Rectal smooth muscle tissue (tissue), 1 donor: ENCODE results near the gene FAM20A.
"Not testable (repeated sequence)": the region's sequence is repeated elsewhere in the genome, so short reads cannot be mapped to it uniquely, and the experiment has no call there.

Experiments
- H3K27ac ChIP-seq: one replicate; pipeline ENCODE4 v1.7.0; 2013; ENCODE audit warnings: low read depth, low read length, inconsistent platforms
- H3K27me3 ChIP-seq: one replicate; pipeline ENCODE4 v1.7.0; 2013; ENCODE audit warnings: low read length; ENCODE audit not compliant: control insufficient read depth, insufficient read depth
- H3K36me3 ChIP-seq: one replicate; pipeline ENCODE4 v1.7.0; 2013; ENCODE audit warnings: low read length; ENCODE audit not compliant: control insufficient read depth, insufficient read depth
- H3K4me1 ChIP-seq: one replicate; pipeline ENCODE4 v1.7.0; 2013; ENCODE audit warnings: low read length; ENCODE audit not compliant: control insufficient read depth, insufficient read depth
- H3K4me3 ChIP-seq: one replicate; pipeline ENCODE4 v1.7.0; 2013; ENCODE audit warnings: low read length
- H3K9ac ChIP-seq: one replicate; pipeline ENCODE4 v1.7.0; 2013; ENCODE audit warnings: low read length

The FAM20A gene

DNA sequence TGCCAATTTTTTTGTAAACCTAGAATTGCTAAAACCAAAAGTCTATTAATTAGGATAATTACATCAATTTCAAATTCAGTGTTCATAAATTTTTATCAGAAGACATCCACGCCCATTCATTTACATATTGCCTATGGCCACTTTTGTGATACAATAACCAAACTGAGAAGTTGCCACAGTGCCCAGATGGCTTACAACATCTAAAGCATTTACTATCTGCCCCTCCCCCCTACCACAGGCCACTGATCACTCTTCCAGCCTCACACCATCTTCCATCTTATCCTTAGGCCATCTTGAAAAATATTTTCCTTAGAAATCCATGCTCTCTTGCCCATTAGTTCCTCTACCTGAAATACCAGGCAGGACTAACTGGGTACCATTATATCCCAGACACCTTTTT lies 95.2 kb downstream of the FAM20A start:
- H3K36me3 ChIP-seq, result no peaks in the 10 kb centered on the region
- H3K27me3 ChIP-seq, result no peaks in the 10 kb centered on the region
- H3K4me1 ChIP-seq, result no peaks in the 10 kb centered on the region
- no peak overlapping the region for H3K27ac ChIP-seq
- no peak overlapping the region for H3K9ac ChIP-seq
- H3K4me3 ChIP-seq, result no peak overlapping the region

DNA sequence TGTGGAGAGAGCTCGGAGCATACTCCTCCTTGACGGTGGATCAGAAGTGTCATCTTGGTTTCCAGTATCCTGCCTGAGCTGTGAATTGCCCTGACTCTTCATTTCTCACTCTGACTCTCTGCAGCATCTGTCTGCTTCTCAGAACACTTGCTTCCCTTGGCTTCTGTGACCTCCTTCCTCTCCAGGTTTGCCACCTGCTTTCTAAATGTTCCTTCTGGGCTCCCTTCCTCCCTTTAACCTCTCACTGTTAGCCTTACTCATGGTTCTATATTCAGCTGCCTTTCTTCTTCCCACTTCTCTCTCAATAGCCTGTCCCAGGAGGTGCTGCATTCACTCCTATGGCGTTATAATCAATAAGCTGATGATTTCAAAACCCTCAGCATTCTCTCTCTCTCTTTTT lies 100.1 kb downstream of the FAM20A start:
- Histone ChIP-seq H3K9ac (no peak overlapping the region), H3K27me3 (no peaks in the 10 kb centered on the region), H3K4me1 (no peaks in the 10 kb centered on the region), H3K36me3 (no peaks in the 10 kb centered on the region), H3K4me3 (no peak overlapping the region), H3K27ac (no peak overlapping the region)

DNA sequence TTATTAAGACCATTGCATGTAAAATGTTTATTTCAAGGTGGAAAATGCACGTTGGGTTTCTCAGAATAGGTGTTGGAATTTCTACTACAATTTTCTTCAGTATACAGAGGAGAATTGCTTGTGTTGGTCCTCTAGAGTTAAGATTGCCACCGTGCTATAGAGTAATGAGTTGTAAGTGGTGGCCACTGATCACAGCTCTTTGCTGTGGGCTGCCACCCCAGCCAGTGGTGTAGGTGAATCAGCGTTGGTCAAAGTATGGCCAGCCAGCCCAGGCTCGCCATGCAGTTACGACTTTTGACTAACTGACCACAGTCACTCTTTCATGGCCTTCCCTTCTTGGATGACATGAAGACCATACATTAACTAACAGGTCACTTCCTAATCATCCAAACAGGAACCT lies 101.6 kb downstream of the FAM20A start:
- Histone ChIP-seq H3K4me3 (no peak overlapping the region), H3K36me3 (no peaks in the 10 kb centered on the region), H3K4me1 (no peaks in the 10 kb centered on the region), H3K27me3 (no peaks in the 10 kb centered on the region), H3K9ac (no peak overlapping the region), H3K27ac (no peak overlapping the region)

DNA sequence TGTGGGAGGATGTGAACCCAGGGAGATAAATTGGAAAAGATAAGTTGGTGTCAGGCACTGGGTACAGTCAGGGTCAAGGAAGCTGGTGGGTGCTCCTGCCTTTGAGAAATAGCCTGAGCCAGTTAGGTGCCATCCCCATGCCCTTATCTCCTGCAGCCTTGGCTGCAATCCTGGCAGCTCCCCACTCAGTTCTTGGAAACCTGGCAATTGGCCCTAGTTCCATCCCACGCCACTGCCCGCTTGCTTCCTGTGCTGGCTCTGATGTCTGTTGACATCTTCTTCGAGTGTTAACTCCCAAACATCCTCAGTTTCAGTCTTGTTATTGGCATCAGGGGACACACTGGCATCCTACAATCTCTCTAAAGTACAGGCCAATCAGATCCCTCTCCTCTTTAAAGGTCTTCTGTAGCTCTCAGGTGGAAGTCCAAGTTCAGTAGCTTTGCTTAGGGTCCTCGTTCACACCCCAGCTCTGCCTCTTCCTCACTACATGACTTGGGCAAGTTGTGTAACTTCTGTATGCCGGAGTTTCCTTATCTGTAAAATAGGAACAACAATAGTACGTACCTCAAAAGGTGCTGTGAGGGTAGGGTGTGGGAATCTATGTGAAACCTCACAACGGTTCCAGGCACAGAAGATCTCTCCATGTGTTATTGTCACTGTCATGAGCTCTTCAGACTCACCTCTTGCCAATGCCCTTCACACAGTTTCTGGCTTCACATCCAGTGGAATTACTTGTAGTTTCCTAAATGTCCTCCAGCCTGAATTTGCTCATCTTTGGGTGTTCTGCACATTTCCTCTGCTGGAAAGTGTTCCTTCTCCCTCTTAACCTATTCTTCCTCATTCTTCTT lies 102.5 kb downstream of the FAM20A start:
- H3K27ac ChIP-seq, result no peak overlapping the region
- peak overlapping the region; percentile 10 for H3K4me3 ChIP-seq
- H3K9ac ChIP-seq, result no peak overlapping the region

DNA sequence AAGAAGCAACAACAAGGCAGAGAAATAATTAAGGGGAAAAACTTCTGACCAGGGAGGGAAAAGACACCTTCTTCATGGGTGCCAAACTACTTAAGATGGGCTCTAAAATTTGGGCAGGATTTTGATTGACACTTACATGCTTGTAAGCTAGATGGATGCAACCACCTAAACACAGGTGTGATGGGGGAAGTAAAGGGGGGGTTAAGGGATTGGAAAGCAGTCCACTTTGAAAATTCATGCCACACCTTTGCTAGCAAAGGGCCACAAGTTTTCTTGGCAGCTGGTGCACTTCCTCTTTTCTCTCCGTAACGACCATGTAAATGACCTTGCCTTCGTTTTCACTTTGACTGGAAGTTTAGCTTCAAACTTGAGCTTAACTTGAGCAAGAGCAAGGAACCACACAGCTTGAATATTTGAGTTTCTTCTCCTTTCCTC lies 103.3 kb downstream of the FAM20A start:
- Histone ChIP-seq H3K36me3 (no peaks in the 10 kb centered on the region), H3K4me3 (no peak overlapping the region), H3K9ac (no peak overlapping the region), H3K4me1 (no peaks in the 10 kb centered on the region), H3K27ac (no peak overlapping the region), H3K27me3 (no peaks in the 10 kb centered on the region)

More for the DNA sequence above, 102.5 kb downstream of the FAM20A start:
- Histone ChIP-seq H3K4me1 (no peaks in the 10 kb centered on the region), H3K27me3 (no peaks in the 10 kb centered on the region), H3K36me3 (no peaks in the 10 kb centered on the region)

DNA sequence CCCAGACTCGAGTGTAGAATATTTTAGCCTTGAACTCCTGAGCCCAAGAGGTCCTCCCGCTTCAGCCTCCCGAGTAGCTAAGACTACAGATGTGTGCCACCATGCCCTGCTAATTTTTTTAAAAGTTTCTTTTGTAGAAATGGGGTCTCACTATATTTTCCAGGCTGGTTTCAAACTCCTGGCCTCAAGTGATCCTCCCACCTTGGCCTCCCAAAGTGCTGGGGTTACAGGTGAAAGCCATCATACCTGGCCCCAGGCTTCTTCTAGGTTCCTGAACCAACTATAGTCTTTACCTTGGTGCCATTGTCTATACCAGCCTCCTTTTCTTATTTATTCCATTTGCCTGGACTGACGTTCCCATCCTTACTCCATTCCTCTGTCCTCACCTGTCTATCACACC lies 106.1 kb downstream of the FAM20A start:
- no peaks in the 10 kb centered on the region for H3K36me3 ChIP-seq
- no peak overlapping the region for H3K4me3 ChIP-seq
- no peaks in the 10 kb centered on the region for H3K27me3 ChIP-seq
- H3K4me1 ChIP-seq, result no peaks in the 10 kb centered on the region
- no peak overlapping the region for H3K9ac ChIP-seq
- H3K27ac ChIP-seq, result no peak overlapping the region

DNA sequence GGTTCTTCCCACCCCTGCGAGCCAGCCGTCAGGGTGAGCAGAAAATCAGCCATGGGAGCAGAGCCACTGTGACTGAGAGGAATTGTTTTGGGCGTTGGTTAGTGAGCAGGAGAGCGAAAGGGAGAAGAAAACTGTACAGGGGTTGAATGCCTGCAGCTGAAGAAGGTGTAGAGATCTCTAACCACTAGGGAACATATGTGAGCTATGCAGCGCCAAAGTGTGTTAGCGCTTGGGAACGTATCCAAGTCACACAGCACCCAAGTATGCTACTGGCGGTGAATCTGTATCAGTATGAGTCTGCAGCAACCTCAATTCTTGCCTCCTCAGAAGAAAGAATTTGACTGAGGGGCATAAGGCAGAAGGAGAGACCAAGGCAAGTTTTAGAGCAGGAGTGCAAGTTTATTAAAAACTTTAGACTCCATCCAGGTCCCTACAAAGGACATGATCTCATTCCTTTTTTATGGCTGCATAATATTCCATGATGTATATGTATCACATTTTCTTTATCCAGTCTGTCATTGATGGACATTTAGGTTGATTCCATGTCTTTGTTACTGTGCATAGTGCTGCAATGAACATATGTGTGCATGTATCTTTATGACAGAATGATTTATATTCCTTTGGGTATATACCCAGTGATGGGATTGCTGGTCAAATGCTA lies 108.6 kb downstream of the FAM20A start:
- not testable (repeated sequence) for H3K9ac ChIP-seq, H3K27me3 ChIP-seq, H3K27ac ChIP-seq, H3K36me3 ChIP-seq, H3K4me1 ChIP-seq
- peak overlapping the region; percentile 1 for H3K4me3 ChIP-seq

DNA sequence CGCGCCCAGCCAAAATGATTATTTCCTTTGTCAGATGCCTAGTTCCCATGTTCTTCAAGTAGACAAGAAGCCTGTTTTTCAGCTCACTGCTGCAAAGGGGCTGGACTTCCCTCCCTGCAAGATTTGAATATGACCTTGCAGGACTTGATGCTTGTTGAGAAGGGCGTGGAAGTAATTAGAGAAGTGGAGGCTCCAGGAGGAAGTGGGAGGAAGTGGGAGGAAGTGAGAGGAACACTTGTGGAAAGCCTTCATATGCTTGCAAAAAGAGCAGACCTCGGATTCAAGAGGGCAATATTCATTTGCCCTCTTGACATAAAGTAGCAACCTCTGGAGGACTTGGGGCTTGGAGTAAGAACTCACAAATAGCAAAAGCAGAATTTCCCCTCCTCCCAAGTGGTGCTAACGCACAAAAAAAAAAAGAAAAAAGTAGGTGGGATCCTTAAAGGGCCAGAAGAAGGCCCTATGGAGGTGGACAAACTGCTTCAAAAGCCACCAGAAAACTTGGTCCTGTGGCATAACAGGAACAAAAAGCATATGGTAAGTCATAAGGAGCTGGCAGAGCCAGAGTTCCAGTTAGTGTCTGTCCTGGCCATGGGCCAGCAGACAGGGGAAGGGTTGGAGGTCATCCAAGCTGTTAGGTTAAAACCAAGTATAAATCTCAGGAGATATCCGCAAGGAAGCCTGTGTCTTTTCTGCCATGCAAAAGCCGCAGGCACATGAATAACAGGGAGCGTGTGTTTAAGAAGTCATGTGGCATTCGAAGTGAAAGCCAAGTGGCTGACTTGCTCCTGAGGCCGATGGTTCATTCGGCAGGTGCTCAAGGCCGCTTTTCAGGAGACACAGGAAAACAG lies 109.6 kb downstream of the FAM20A start:
- peak overlapping the region; percentile 1 for H3K4me3 ChIP-seq
- no peaks in the 10 kb centered on the region for H3K27me3 ChIP-seq
- H3K9ac ChIP-seq, result no peak overlapping the region
- no peak overlapping the region for H3K27ac ChIP-seq
- H3K36me3 ChIP-seq, result no peaks in the 10 kb centered on the region
- no peaks in the 10 kb centered on the region for H3K4me1 ChIP-seq

DNA sequence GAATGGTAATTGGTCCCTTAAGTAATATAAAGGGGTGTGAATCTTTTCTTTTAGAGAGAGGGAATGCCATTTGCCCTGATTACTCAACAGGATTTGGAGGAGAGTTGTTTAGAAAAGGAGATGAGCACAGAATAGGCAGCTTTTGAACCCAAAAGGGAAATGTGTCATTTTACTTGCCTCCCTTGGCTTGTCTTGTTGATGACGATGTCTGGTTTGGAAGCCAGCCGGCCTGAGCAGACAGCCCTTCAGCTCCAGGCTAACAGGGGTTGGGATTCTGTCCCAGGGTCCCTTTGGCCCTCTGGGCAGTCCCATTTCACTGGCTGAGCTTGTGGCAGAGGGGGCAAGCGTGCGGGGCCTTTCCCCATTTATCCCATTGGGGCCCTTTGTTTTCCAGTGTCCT lies 111.2 kb downstream of the FAM20A start:
- no peak overlapping the region for H3K4me3 ChIP-seq
- H3K4me1 ChIP-seq, result no peaks in the 10 kb centered on the region
- H3K36me3 ChIP-seq, result no peaks in the 10 kb centered on the region
- no peak overlapping the region for H3K9ac ChIP-seq
- no peak overlapping the region for H3K27ac ChIP-seq
- H3K27me3 ChIP-seq, result no peaks in the 10 kb centered on the region
